NCI-H226 (cell line): ENCODE results near the gene NOXA1.
A peak's percentile ranks its signal among the peaks of the same experiment; 100 is the strongest.
"Not testable (repeated sequence)": the region's sequence is repeated elsewhere in the genome, so short reads cannot be mapped to it uniquely, and the experiment has no call there.

Source experiments
- DNase-seq: peaks from one replicate; pipeline ENCODE4 v3.0.0-alpha.2; 2015

NOXA1 gene

DNA sequence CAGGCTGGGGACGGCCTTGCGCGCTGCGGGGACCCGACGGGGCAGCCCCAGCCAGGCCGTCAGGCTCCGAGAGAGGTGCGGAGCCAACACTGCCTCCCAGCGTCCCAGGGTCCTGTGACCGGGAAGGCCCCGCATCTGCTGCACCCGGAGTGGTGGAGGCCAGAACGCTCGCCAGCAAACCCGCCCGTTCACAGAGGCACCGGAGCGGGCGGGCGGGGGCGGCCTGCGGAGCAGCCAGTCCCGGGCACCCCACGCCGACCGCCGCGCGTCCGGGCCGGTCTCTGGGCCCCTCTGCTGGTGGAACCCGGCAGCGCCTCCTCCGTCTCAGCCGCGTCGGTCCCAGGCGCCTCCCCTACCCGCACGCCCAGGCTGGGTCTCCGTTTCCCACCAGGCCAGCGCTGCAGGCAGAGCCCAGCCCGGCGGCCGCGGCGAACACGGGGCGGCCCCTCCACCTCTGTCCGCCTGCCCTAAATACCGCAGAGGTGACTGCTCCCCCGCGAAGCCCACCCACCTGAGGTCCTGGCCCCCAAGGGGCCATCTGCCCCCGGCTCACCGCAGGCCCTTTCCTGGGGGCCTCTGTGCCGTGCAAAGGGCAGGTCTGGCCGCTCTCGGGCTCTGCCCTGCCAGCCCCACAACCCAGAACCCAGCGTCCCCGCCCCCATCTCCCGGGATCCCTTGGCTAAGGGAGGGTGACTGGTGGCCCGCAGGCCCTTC is 16.2 kb upstream of the NOXA1 start:
- no peak for DNase-seq

DNA sequence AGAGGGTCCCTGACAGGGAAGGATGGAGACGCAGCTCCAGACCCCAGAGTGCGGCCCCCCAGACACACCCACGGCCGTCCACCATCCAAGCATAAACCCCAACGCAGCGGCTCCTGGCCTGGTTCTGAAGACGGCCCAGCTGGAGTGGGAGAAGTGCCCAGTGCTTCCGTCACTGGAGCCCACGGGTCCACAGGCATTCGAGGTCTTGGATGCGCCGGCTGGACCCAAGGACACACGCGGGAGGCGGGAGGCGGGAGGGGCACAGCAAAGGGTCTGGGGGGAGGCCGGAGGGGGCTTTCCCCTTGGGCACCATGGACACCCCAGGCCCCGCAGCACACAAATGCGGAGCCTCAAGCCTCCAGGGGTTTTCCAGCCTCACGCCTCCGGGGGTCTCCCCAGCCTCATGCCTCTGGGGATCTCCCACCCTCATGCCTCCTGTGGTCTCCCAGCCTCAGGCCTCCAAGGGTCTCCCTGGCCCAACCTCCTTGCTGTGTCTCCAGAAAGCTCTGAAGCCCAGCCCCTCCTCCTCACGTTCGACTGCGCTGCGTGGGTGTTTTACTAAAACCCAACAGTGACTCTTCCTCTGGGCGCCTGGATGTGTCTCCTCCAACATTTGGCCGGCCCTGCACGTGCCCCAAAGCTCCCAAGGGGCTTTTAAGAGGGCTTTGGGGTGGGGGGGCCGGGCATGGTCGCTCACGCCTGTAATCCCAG is 15.4 kb upstream of the NOXA1 start:
- no peak for DNase-seq

DNA sequence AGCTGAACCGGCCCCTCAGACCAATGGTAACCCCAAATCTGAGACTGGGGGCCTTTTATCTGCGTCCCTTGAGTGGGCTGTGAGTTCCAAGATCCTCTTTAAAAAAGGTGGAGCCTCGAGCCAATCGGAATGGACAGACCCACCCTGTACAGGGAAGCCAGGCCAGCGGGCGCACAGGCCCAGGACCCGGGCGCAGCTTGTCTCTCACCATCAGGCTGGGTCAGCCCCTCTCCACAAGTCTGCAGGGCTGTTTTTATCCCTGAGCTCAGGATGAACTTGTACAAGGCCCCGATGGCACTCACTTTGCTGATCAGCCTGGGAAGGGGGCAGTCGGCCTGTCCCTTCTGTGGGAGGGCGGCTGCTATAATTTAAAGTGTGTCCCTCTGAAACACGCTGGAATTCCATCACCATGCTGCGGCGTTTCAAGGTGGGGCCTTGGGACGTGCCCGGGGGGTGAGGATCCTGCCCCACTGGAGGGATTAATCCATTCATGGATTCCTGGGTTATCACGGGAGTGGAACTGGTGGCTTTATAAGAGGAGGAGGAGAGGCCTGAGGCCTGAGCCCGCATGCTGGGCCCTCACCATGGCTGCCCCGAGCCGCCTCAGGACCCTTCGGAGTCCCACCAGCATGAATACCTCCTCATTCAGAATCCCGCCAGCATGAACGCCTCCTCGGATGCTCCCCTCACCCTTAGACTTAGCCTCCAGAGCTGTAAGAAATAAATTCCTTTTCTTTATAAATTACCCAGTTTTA is 14.4 kb upstream of the NOXA1 start:
- no peak for DNase-seq

DNA sequence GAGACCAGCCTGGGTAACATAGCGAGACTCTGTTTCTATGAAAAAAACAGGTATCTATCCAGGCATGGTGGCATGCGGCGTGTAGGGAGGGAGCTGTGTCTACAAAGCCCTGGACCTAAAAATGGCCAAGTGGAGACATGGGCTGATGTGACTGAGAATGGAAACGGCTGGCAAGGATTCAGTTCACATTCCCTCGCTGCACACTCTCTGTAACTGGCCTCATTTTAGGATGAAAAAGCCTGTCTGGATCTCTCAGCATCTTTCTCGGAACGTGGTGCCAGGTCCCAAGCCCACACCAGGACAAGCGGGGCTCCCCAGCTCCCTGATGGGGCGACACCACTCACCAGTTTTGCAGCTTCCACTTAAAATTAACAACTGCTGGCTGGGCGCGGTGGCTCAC is 13.7 kb upstream of the NOXA1 start:
- DNase-seq = no peak

DNA sequence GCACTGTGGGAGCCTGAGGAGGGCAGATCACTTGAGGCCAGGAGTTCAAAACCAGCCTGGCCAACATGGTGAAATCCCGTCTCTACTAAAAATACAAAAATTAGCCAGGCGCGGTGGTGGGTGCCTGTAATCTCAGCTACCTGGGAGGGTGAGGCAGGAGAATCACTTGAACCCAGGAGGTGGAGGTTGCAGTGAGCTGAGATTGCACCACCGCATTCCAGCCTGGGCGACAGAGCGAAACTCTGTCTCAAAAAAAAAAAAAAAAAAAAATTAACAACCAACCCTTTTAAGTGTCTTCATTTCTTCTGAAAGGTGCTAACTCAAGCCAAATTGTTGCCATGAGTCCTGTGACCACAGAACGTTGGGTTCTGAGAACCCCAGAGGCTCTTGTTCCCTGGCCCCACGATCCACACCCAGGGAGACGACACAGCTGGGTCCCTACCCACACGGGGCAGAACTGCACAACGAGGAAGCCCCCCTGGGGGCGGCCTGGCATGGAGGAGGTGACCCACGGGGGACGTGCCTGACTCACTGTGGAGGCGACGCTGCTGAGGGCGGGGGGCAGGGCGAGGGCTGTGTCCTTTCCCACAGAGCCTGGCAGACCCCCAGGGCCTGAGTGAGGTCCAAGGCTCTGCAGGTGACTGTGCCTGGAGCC is 12.8 kb upstream of the NOXA1 start:
- DNase-seq = not testable (repeated sequence)

DNA sequence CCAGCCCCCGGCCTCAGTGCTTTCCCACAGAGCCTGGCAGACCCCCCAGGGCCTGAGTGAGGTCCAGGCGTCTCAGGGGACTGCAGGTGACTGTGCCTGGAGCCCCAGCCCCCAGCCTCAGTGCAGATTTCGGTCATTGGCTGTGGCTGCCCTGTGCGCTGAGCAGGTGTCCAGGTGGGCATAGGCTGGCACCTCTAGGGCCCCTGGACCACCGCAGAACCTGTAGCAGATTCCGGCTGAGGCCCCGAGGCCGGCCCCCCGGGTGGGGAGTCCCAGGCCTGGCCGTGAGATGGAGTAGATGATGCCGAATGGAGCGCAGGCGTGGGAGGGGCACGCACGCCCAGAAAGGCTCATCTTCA is 12.3 kb upstream of the NOXA1 start:
- DNase-seq = no peak

DNA sequence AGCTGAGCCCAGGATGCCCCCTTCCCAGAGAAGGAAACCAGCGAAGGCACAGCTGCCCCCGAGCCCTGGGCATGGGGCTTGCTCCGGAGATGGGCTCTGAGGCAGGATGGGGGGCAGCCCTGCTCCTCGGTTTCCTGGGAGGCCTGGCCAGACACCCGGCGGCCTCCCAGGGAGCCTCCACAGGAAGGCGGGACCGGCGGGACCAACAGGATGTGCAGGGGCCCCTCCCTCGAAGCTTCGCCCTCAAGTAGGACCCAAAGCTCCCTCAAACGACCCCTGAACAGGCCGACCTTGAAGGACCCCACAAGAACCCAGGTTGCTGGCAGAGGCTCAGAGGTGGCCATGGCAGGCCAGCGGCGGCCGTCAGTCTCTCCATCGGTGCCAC is 11.9 kb upstream of the NOXA1 start:
- peak; percentile 19 for DNase-seq

DNA sequence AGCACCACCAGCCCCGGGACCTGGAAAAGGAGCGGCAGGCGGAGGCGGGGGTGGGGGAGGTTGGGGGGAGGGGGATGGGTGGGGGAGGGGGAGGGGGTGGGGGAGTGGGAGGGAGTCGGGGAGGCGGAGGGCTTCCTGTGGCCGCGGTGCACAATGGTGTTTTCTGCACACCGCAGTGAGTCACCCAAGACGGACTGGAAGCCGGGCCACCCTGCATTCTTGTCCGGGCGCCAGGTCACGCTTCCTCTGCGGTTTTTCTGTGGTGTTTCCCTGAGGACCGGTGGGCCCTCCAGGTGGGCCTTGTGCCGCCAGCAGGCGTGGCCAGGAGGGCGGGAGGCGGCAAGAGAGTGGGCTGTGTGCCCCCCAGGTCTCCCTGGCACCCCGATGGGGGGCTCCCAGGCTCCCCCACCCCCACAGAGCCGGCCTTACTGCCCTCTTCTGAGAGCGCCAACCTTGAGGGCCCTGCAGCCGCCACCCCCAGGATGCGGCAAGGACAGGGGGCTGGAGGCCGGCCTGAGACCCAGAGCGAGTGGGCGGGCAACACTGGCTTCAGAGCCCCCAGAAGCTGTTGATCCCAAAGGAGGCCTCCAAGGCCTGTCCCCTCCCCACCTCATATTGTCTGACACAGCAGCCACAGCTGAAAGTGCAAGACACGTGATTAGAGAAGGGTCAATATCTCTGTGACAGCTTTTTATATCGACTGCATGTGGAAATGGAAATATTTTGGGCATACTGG is 11.4 kb upstream of the NOXA1 start:
- DNase-seq = peak; percentile 91

DNA sequence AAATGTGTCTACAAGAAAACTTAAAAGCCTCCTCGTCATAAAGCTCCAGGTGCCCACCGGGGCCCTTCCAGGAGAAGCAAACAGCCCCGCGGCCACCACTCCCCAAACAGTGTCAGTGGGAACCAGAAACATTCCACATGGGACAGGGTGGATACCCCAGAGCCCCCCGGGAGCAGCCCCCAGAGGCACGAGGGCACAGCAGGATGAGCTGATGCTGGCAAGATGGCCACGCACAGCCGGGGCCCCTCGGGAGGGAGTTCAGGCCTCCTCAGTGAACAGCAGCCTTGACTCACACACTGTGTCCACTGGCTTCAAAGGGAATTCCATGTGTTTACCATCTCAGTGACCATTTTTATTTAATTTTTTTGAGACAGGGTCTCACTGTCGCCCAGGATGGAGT is 10.8 kb upstream of the NOXA1 start:
- DNase-seq = peak; percentile 20

DNA sequence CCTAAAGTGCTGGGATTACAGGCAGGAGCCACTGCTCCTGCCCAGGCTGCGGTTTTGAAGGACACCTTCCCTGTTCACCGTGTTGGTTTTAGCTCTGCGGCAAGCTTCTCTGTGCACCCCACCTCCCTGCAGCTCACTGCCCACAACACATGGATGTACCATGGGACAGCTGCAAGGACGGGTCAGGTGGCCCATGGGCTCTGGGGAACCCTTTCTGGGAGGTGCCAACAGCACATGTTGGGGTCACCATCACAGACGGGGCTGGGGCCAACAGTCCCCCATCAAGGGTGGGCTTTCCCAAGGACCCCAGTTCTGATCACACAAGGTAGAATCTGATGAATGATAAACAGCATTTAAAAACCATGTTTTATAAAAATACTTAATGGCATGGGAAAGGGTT is 7.7 kb upstream of the NOXA1 start:
- DNase-seq = no peak

DNA sequence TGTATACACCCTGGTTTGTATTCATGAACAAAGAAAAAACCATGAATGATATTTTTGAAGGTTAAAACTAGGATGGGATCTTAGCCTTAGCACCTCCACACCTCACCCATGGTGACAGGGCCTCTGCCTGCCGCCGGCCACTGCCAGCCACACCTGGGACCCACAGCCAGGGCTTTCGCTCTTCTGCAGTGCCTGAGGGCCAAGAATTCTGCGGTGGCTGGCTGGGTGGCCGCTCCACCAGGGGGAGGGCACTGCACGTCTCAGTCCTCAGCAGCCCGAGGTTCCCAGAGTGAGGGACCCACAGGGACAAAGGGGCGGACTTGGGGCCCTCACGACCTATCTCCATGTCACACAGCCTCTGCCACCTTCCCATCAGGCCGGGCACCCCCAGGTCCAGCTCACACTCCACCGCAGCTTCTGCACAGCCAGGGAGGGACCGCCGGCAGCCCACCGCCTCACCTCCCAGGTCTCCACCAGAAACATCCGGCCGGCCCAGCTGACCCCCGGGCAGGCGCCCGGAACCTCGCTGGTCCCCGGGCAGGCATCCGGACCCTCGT is 7.1 kb upstream of the NOXA1 start:
- DNase-seq = no peak

DNA sequence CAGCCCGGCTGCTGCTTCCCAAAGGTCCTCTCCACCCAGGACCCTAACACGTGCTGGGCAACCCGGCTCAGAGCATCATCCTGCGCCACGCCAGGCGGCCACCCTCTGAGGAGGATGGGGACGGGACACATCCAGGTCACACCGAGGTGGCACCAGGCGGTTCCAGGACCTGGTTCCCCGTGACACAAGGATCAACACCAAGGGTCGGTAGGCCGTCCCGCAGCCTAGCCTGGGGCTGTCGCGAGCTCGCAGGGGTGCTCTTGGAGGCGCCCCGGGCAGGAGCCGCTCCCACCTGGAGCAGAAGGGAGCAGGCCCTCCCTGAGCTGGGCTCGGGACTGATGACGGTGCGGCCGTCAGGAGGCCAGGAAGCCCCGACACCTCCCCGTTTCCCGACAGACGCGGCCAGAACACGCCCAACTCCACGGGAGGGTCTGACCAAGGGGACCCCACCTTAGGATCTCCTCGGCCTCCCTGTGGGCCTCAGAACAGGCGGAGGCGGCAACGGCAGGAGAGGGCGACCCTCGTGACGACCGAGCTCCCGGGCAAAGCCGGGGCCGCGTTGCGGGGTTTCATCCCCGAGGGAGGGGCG is 6.5 kb upstream of the NOXA1 start:
- DNase-seq = no peak

DNA sequence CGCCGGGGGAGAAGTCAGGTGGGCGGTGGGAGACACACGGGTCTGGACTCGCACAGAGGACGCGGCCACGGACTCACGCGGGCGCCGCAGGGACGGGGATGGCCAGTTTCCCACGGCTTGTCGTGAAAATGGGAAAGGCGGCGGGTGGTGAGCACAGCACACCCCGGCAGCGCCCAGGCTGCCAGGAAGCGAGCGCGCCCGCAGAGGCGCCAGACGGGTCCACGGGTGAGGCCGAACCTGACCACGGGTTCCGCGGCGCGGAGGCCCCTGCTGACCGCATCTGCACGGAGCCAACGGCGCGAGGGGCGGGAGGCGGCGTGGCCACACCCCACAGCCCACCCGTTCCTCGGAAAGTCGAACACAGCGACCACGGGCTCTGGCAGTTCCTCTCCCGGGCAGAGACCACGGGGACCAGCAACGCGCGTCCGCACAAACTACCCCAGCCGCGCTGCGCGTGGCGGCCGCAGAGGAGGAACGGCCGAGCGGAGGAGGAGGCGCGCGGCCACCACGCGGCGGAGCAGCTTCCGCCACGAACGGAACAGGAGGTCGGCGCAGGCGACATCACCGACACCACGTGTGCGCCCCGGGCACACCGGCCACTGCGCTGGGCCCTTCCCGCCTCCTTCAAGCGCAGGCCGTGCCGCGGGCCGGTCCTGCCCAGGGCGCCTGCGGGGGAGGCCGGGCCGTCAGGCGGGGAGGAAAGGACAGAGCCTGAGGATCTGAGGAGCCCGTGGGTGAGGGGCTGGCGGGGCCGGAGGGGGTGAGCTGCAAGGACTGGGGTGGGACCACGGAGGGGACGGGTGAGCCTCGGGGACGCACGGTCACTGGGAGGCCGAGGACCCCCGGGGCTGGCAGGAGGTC is 5.8 kb upstream of the NOXA1 start:
- DNase-seq = no peak

DNA sequence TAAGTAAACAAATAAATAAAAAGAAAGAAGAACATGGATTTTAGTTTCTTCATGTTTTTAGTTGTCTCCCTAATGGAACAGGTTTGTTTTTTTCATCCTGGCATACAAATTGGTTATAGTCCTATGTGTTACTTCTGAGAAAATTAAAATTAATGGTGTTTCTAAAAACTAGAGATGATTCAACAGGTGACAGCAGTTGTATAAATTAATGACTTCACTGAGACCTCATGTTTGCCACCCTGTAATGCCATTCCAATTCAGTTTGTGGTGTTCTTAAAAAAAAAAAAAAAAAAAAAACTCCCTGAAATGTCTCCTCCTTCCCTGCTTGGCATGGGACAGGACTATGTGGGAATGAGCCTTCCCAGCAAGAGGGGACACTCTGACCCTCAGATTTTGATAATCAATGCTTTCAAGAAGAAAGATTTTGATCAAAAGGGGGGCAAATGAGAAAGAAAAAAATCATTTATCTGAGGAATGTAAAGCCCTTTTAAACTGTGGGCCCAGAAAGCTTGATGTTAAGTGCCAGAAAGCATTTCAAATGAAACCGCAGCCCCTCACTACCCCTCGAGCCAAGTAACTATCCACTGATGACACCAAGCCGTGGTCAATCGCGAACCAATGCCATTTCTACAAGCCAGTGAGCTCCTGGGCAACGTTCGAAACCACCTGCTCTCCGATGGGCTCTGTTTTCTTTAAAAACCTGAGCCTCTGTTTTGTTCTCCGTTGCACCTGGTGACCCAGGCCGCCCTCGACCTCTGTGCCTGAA is 1.2 kb upstream of the NOXA1 start:
- no peak for DNase-seq

DNA sequence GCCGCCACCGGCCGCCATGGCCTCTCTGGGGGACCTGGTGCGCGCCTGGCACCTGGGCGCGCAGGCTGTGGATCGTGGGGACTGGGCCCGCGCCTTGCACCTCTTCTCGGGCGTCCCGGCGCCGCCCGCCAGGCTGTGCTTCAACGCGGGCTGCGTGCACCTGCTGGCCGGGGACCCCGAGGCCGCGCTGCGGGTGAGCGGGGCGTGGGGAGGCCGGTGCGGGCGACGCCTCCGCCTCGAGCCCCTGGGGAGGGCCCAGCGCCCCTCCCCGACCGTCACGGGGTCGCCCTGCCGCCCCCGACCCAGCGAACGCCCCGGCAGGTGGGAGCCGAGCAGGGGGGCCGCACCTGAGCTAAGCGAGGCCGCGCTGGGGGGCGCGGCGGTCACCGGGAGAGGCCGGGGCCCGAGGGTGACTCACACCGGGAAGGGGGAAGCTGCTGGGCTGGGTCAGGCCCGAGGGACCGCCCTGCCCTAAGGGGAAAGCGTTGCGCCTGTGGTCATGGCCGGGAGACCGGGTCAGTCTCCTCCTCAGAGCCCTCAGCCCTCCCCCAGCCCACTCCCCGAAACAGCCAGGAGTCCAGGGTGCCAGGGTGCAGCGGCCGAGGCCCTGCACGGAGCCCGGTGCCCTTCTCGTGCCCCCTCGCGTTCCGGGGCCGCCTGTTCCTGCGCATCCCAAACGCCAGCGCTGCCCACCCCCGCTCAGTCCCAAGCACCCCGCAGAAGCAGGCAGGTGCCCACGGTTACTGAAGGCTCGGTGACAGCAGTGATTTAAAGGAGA is 510 bp downstream of the NOXA1 start:
- peak; percentile 40 for DNase-seq

DNA sequence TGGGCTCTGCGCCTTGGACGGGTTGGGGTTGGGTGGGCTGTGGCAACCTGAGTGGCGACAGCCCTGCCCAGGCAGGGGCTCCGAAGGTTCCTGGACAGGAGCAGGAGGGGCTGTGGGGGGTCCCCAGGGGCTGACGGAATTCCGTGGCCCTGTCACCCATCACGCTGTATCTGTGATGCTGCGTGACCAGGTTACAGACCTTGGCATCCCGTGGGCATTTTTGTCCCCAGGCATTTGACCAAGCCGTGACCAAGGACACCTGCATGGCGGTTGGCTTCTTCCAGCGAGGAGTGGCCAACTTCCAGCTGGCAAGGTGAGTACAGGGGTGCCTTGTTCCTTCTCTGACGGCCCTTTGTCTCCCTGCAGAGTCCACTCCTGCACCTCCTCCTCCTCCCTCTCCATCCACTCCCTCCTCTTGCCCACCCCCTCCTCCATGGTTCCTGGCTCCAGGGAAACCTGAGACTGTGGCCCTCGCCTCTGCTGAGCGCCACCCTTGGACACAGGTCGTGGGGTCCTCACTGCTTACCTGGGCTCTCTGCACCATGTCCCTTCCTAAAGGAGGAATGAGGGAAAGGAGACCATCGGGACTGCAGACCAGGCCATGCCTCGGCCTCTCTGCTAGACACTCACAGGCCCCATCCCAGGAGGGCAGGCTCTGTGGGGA is 3.0 kb downstream of the NOXA1 start:
- DNase-seq = no peak

DNA sequence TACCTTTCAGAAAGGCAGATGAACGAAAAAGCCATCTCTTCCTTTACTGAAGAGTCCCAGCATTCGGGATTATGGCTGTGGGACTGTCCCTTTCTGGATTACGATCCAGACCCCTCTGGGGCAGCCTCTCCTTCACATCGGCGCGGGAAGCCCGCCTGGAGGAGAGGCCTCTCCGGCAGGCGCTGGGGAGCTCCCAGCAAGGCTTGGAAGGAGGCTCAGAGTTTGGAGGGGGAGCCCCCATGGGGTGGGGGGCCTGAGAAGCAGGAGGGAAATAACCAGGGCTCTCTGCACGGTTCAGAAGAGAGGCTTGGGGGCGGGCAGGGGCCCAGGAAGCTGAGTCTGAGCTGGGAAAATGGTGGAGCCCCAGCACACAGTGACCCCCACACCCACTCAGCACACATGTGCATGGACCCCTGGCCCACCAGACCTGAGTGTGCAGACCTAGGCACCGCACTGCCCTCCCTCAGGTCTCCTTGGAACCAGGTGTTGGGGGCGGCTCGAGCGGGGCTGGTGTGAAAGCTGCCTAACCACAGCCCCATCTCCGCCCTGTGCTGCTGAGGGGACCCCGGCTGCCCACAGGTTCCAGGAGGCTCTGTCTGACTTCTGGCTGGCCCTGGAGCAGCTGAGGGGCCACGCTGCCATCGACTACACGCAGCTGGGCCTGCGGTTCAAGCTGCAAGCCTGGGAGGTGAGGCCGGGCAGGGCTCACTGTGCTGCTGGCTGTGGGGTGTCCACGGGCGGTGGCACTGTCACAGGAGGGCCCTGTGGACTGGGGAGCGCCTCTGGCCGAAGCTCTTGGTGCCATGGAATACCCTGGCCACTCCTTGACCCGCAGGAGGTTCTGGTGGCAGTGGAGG is 4.5 kb downstream of the NOXA1 start:
- no peak for DNase-seq

DNA sequence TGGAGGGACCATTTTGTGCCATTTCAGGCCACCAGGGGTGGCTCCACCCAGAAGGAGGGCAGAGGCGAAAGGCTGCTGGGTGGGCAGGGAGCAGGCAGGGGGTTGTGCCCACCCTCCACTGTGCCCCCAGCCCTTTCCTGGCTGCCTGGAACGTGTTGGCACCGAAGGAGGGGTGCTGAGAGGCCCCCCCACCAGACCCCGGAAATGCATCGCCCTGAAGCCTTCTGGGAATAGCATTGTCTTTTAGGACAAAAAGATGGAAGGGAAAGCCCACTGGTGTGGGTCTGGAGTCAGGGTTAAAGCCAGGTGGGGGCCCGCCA is 5.1 kb downstream of the NOXA1 start:
- no peak for DNase-seq
